ENCODE measurements around the gene PODN. TPM values are rescaled to one million over a fixed set of nuclear protein-coding genes. Genes with fewer than 3 reads are reported as not detected.

PODN gene
- total and polyA plus RNA-seq, 11 donors, result 5.2 to 61.8 (median 16.7) TPM

GRCh38 chr1:53121319-53122172 is 59.5 kb downstream of the PODN start:
- 42 to 58% (median 48%) methylated on average over 17 to 18 of the region's 18 CpGs for WGBS, 4 donors
- DNase-seq, result peak; percentile 77 to 86 (median 82)
- peak; percentile 15 to 66 (median 38) for ATAC-seq
- intact Hi-C loops (cut with DNase I), result loop anchor here in 1 of 10 donors (10.0 kb wide), 1 partner anchor 57 kb away; the partner anchor contains the start of gene PODN
- no peak overlapping the region for H3K4me3 ChIP-seq
- H3K27me3 ChIP-seq, result no peaks in the 10 kb centered on the region
- H3K36me3 ChIP-seq, result no peaks in the 10 kb centered on the region
- TF ChIP-seq CTCF (IDR thresholded peaks at IDR 0.05) (no peak), POLR2A (IDR thresholded peaks at IDR 0.05) (no peak)
- peaks cover 0 to 62% (median 42%) of the 10 kb centered on the region in 12 donors for H3K4me1 ChIP-seq
- no peaks in the 10 kb centered on the region for H3K9me3 ChIP-seq
- H3K27ac ChIP-seq, result peak overlapping the region in 11 of 12 donors; percentile 41 to 93 (median 81)

GRCh38 chr1:53122201-53122885 is 60.3 kb downstream of the PODN start:
- ATAC-seq, result peak; percentile 34 to 75 (median 68)
- TF ChIP-seq POLR2A (IDR thresholded peaks at IDR 0.05) (no peak), CTCF (IDR thresholded peaks at IDR 0.05) (no peak)
- no peaks in the 10 kb centered on the region for H3K27me3 ChIP-seq
- H3K4me1 ChIP-seq, result peaks cover 0 to 67% (median 43%) of the 10 kb centered on the region in 12 donors
- DNase-seq, result peak; percentile 58 to 83 (median 79)
- no peak overlapping the region for H3K4me3 ChIP-seq
- H3K27ac ChIP-seq, result peak overlapping the region; percentile 41 to 93 (median 81)
- WGBS, 4 donors, result 53 to 68% (median 56%) methylated on average over 7 to 10 of the region's 10 CpGs
- intact Hi-C loops (cut with DNase I), result loop anchor here in 1 of 10 donors (10.0 kb wide), 1 partner anchor 58 kb away; the partner anchor contains the start of gene PODN
- H3K9me3 ChIP-seq, result no peaks in the 10 kb centered on the region
- H3K36me3 ChIP-seq, result no peaks in the 10 kb centered on the region

GRCh38 chr1:53122961-53123413 is 61.0 kb downstream of the PODN start:
- Histone ChIP-seq H3K27me3 (no peaks in the 10 kb centered on the region), H3K4me3 (peak overlapping the region in 1 of 12 donors; percentile 10), H3K4me1 (peaks cover 0 to 67% (median 43%) of the 10 kb centered on the region in 12 donors), H3K27ac (peak overlapping the region; percentile 37 to 93 (median 81)), H3K36me3 (no peaks in the 10 kb centered on the region), H3K9me3 (no peaks in the 10 kb centered on the region)
- 49 to 75% (median 64%) methylated on average over 4 to 7 of the region's 7 CpGs for WGBS, 4 donors
- TF ChIP-seq POLR2A (IDR thresholded peaks at IDR 0.05) (no peak), CTCF (IDR thresholded peaks at IDR 0.05) (no peak)
- intact Hi-C loops (cut with DNase I), result loop anchor here in 1 of 10 donors (10.0 kb wide), 1 partner anchor 58 kb away; the partner anchor contains the start of gene PODN
- peak in 1 of 4 donors; percentile 8 for ATAC-seq
- DNase-seq, result peak in 1 of 5 donors; percentile 39
